ENCODE data around the gene SRPK3.

Gene SRPK3

DNA sequence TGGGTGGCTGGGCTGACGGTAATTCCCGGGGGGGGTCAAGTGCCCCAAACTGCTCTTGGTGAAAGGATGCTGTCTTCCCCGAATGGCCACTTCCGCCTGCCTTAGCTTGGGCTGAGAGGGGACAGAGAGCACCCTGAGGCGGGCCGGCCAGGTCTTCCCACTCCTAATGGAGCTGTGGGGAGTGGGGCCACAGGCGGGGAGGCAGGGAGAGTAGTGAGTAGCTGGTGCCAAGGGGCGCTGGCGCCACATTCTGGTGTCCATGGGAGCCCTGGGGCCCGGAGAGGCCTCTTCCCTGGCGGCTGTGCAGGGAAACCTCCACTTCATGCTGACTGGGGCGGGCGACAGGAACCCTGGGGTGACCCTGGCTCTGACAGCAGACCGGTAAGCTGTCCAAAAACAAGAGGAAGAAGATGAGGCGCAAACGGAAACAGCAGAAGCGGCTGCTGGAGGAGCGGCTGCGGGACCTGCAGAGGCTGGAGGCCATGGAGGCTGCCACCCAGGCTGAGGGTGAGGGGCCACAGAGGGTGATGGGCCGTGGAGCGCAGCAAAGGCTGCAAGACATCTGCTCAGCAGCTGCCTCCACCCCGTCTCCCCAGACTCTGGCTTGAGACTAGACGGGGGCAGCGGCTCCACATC, 2.7 kb downstream of the SRPK3 start:
- no peak for DNase-seq

DNA sequence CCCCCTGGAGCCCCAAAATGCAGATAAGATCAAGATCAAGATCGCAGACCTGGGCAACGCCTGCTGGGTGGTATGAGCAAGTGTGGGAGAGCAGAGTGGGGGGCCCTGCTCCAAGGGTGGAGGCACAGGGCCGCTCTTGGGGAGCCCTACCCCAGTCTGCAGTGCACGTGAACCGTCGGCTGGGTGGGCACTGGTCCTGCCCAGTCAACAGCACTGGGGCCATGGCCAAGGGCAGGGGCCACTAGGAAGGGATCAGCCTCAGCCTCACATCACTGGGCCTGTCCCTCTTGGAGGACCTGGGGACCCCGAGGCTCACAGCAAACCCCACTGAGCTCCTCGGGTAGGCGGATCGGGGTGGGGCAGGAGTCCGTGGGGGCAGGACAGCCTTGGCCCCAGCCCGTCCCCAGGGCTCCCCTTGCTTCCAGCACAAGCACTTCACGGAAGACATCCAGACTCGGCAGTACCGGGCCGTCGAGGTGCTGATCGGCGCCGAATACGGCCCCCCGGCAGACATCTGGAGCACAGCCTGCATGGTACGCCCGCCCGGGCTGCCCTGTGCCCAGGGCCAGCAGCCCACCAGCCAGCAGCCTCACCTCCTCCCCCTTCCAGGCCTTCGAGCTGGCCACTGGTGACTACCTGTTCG, 3.6 kb downstream of the SRPK3 start:
- no peak for DNase-seq

- DNase-seq = no peak
Observed at GRCh38 chrX:153786669-153787068, 5.8 kb downstream of the SRPK3 start.

GRCh38 chrX:153789654-153790053, 8.8 kb downstream of the SRPK3 start:
- no peak for DNase-seq

DNA sequence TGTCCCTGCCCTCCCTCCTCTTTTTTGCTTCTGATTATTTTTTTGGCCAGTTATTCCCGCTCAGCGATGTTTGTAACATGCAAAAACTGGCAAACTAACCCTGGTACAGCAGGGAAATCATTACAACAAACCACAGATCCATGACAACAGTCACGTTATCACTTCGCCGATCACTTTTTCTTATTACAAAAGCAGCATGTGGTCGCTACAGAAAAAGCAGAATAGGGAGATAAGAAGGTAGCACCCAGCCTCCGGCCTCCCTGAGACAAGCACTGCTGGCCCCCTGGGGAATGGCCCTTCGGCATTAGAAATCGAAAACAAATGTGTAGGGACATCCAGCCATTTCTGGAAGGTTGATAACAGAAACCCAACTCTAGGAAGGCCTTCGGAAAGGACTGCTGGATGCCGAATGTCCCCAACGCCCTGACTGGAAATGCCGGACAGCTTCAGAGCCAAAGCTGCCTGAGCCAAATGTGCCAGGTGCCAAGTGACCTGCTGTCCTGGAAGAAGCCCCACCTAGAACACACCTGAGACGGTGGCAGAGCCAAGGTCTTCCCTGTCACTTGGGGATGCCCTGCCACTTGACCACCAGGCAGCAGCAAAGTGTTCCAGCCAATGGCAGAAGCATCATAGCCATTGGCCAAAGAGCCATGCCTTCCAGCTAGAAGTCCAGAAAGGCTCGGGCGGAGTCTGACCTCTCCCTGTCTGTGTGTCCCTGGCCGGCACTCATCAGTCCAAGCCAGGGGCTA, 10.4 kb downstream of the SRPK3 start:
- no peak for DNase-seq

- DNase-seq = no peak
Observed at GRCh38 chrX:153792368-153792767, 11.5 kb downstream of the SRPK3 start.

- no peak for DNase-seq
Observed at GRCh38 chrX:153793291-153793690, 12.4 kb downstream of the SRPK3 start.

DNA sequence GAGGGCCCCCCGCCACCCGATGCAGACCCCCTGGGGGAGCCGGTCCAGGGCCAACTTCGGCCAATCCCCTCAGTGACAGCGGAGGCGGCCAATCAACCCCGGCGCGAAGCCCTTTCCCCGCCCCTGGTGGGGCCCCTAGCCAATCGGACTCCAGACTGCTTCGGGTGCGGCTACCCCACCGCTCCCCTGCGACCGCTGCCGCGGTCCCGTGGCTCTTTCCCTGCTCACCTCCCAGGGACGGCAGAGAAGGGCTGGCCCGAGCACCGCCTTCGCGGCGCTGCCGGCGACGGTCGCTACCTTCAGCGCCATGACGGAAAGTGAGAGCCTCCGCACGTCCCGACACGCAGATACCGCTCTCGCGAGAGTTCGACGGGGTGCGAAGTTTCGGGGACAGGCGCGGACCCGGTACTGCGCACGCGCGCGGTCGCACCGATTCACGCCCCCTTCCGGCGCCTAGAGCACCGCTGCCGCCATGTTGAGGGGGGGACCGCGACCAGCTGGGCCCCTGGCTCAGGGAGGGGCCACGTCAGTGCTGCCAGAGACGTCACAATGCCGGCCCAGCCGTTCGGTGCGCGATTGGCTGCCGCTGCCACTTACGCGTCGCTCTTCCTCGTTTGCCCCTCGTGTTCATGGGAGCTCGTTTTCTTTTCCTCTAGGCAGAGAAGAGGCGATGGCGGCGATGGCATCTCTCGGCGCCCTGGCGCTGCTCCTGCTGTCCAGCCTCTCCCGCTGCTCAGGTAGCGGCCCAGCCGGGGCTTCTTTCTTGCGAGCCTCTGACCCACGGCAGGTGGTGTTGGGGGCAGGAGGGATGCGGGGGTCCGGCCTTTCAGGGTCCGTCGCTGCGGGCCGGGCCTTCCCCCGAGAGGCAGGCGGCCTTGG, 13.4 kb downstream of the SRPK3 start, which contains the start of the genes IDH3G and SSR4:
Gene IDH3G (minus strand): TSS at position 358 of the 879 bp plus-strand sequence. CDS start 49 bp downstream, at position 309.
Gene SSR4 (plus strand): TSS at position 651 of the 879 bp plus-strand sequence. CDS start 20 bp downstream, at position 671.
- DNase-seq = peak; percentile 96

- DNase-seq = no peak
Observed at GRCh38 chrX:153794897-153795816, 14.3 kb downstream of the SRPK3 start.

DNA sequence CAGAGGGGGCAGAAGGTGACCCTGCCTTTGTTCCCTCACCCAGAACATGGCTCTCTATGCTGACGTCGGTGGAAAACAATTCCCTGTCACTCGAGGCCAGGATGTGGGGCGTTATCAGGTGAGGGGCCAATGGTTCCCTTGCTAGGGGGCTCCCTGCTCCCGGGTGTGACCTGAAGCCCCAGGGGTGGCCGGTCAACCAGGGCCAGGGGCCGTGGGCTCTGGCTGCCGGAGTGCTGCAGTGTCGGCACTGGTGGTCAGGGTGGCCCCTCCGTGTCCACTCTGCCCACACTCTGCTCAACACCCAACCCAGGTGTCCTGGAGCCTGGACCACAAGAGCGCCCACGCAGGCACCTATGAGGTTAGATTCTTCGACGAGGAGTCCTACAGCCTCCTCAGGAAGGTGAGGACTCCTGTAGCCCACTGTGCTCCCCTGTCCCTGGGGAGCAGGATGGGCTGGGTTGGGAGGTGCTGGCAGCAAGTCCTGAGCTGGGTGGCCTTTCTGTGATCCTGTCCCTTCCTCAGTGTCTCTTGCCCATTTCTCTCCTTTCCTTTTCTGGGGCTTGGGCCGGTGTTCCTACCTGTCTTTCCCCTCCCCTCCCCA, 16.7 kb downstream of the SRPK3 start:
- DNase-seq = no peak

GRCh38 chrX:153799326-153799725, 18.5 kb downstream of the SRPK3 start:
- DNase-seq = no peak

GRCh38 chrX:153800177-153800722, 19.4 kb downstream of the SRPK3 start:
- DNase-seq = no peak

GRCh38 chrX:153800746-153801145, 19.9 kb downstream of the SRPK3 start:
- no peak for DNase-seq

DNA sequence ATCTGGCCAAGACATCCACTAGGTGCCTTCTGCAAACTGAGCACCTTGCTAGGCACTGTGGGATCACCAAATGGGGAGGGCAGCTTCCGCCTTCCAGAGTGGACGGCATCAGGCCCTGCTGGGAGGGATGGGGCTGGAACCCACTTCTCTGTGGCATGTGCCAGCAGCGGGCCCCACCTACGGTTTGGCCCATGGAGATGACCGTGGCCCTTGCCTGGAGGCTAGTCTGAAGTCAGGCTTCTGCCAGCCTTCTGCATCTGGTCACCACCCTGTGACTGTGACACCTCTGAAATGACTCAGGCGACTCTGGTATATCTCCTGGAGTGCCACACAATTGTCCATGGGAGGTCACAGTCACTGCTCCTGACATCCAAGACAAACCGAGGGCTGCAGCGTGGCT, 20.8 kb downstream of the SRPK3 start:
- no peak for DNase-seq

DNA sequence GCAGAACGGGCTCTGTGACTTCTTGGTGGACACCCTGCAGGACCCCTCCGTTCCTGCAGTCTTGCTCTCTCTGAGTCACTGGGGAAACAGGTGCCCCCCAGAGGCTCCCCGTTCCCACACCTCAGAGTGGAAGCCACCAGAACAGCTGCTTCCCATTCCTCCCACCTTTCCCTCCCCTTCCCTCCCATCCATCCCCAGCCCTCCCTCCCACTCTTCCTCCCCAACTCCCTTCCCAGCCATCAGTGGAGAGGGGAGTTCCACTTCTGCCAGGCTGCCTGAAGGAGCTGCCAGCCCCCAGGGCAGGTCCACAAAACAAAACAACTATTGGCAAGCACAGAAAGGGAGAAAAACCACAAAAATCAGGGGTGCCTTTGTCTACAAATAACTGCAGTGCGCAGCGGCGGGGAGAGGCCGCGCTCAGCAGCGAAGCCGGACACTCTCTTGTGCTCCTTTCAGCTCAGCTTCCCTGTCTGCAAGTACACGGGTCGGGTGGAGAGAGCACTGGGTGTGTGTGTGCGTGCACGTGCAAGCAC, 21.7 kb downstream of the SRPK3 start:
- no peak for DNase-seq

DNA sequence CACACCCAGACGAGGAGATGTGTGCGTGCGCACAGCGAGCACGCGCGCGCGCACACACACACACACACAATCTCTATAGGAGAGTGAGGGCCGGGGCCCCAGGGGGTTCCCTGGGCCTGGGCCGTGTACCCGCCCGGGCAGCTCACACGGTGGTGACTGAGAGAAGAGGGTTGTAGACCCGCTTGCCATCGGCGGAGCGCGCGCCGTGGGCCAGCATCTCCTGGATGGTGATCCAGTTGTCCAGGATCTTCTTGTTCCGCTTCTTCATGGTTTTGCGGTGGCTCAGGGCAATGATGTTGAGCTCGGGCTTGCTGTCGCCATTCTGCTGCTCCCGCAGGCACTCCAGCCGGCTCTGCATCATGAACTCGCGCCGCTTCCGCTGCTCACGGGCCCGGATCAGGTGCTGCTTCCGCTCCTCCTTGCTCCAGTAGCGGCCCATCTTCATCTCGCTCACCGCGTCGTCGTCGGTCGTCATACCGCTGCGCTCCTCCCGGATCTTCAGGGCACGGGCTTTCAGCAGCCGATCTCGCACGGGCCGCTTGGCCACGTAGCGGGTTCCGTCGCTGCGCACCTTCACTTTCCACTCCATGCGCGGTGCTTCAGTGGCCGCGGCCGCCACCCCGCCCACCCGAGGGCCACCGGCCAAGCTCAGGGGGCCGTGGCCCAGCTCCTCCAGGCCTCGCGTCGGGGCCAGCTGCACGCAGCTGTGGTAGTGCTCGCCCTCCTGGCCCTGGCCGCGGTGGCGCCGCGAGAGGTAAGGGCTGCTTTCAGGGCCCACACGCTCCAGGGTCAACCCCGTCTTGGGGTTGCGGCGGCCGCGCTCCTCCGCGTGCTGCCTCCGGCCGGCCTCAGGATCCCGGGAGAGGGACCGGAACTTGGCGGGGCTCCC, 22.6 kb downstream of the SRPK3 start:
- no peak for DNase-seq

DNA sequence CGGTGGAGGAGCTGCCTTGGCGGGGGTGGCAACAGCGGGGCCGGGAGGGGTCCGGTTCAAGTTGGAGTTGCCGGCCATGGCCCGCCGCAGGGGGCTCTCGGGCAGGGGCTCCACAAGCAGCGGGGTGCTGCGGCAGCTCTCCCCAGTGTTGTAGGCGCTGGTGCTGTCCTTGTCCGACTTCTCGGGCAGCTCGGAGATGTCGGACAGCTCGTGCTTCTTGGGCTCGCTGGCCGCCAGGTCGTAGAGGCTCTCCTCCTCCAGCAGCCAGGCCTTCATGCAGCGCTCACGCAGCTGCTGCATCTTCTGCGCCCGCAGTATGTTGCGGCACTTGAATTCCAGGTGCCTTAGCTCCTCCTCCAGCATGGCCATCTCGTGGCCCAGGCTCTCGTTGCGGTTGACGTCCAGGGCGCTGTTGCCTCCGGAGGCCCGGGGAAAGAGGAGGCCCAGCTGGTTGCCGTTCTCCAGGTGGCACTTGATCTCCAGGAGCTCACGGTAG, 23.3 kb downstream of the SRPK3 start:
- no peak for DNase-seq

- DNase-seq = no peak
Observed at GRCh38 chrX:153804621-153805020, 23.8 kb downstream of the SRPK3 start.

GRCh38 chrX:153805436-153805835, 24.6 kb downstream of the SRPK3 start:
- no peak for DNase-seq

All from right kidney (tissue), 1 donor.